D721Med (cell line): Measurements from ENCODE around the gene MCTP2.

ENCODE experiments used
- DNase-seq: peaks from one replicate; pipeline ENCODE4 v3.0.0; 2011; ENCODE audit warnings: low spot score; ENCODE audit not compliant: insufficient read length
- FAIRE-seq: peaks from 2 replicates; lab custom pipeline; 2011; peaks lifted over from hg19 to GRCh38; lab: Jason Lieb, UNC
- TF ChIP-seq, protein P1 (sequence below): IDR thresholded peaks from 2 replicates; pipeline ENCODE4 v1.5.1; 2012; ENCODE audit warnings: mild to moderate bottlenecking, control low read depth; ENCODE audit not compliant: insufficient read depth; ENCODE audit errors: missing control alignments

MCTP2 gene

DNA sequence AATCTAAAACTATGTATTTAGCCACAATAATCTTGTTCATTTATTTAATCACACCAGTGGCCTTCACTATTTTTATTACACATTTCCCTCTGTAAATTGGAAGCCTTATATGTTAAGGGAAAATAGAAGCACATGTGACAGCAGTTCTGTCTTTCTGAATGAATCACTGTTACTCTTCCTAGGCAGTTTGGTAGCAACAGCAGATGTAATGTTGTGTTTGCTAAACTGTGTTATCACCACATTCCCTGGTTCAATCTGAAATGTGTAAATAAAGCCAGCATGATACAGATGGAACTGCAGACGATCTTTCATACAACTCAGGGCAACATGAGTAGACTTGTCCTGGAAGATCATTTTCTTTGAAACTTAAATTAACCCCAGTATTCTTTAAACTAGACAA is 220.1 kb downstream of the MCTP2 start:
- TF ChIP-seq, protein P1, sequence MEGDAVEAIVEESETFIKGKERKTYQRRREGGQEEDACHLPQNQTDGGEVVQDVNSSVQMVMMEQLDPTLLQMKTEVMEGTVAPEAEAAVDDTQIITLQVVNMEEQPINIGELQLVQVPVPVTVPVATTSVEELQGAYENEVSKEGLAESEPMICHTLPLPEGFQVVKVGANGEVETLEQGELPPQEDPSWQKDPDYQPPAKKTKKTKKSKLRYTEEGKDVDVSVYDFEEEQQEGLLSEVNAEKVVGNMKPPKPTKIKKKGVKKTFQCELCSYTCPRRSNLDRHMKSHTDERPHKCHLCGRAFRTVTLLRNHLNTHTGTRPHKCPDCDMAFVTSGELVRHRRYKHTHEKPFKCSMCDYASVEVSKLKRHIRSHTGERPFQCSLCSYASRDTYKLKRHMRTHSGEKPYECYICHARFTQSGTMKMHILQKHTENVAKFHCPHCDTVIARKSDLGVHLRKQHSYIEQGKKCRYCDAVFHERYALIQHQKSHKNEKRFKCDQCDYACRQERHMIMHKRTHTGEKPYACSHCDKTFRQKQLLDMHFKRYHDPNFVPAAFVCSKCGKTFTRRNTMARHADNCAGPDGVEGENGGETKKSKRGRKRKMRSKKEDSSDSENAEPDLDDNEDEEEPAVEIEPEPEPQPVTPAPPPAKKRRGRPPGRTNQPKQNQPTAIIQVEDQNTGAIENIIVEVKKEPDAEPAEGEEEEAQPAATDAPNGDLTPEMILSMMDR: no peak
- FAIRE-seq (no peak), DNase-seq (no peak)

DNA sequence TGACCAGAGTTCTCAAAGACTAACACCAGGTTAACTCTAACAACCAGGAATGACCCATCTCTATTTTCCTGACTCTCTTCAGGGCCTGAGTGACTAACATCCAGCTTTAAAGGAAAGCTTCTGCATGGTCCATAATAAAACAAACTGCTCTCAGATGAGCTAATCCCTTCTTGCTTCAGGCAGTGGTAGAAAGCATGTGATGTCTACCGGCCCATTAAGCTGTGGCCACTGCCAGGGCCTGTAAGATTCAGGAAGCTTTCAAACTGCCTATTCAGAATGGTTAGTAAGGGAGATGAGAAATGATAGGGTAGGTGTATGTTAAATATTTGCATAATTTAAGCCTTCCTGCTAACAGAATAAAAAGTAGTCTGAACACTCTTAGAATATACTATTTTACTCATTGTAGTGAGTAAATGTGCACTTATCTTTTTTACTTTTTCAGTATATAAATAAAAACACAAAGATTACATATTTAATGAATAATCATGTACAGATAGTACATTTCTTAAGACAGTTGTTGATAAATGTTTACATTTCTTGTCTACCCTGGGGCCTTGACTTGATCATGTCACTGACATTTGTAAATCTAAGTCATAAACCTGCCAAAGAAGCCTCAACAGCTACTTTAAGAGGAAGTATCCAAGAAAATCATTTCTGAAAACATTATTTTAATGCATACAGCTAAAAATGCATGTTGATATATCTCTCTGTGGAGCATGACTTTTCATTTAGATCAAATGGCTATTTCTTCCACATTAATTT is 222.0 kb downstream of the MCTP2 start:
- TF ChIP-seq, protein P1: no peak
- DNase-seq (no peak), FAIRE-seq (no peak)

DNA sequence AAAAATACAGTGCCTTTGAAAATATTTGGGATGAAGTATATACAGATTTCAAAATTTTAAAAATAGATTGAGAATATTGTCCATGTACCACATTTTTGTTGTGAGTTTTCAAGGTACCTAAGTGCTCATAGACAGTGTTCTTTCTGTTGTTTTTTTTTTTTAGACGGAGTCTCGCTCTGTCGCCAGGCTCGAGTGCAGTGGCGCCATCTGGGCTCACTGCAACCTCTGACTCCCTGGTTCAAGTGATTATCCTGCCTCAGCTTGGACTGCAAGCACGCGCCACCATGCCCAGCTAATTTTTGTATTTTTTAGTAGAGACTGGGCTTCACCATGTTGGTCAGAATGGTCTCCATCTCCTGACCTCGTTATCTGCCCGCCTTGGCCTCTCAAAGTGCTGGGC is 223.9 kb downstream of the MCTP2 start:
- no peak for FAIRE-seq

DNA sequence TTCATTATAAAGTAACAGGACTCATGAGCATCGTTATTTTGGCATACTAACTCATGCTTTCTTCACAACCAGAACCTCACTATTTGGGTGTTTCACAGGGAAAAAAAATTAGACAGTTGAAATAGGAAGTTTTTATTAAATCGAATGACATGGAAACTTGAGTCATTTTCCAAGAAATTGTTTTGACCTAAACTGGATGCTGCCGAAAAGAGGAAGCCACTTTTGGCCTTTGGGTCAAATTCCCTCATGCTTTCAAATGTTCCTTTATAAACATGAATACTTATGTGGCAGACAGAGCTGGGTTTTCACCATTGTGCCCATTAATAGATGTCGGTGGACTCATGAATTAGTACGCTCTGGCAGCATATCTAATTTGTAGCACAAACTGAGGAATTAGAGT is 224.9 kb downstream of the MCTP2 start:
- no peak for DNase-seq
- TF ChIP-seq, protein P1: no peak
- no peak for FAIRE-seq

More for the DNA sequence above, 223.9 kb downstream of the MCTP2 start:
- DNase-seq: no peak
- TF ChIP-seq, protein P1: no peak

DNA sequence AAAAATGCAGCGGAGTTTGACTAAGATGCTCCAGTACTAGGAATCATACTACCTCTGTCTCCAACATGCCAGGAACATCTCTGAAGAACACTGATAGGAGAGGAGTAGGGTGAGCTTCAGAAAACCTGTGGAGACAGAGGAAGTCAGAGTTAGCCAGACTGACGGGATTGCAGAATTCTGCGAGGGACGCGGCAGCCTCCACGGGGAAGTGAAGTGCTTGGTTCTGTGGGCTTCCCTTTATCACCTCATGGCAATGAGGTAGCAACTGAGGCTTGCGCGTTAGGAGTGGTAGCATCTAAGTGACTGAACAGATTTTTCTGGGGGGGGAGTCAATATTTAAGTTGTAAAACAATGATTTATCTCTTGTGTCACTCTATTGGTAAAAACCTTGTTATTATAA is 226.3 kb downstream of the MCTP2 start:
- FAIRE-seq: no peak
- TF ChIP-seq, protein P1: no peak
- no peak for DNase-seq

DNA sequence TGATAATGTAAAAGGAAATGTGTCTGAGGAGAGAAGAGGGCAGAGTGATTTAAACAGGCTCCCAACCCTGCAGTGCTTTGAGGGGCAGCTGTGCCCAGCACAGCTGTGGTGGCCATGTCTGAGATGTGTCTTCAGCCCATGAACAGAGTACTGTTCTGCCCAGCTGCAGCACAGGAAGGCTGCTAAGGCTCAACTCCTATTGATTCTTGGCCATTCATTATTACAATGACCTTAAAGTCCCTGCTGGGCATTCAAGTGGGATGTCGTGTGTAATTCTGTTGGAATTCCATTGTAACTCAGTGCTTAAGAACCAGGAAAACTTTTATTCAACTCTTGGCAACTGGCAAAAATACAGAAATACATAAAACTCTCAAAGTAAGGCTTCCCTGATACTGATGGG is 229.3 kb downstream of the MCTP2 start:
- DNase-seq: no peak
- FAIRE-seq: no peak
- TF ChIP-seq, protein P1: no peak

DNA sequence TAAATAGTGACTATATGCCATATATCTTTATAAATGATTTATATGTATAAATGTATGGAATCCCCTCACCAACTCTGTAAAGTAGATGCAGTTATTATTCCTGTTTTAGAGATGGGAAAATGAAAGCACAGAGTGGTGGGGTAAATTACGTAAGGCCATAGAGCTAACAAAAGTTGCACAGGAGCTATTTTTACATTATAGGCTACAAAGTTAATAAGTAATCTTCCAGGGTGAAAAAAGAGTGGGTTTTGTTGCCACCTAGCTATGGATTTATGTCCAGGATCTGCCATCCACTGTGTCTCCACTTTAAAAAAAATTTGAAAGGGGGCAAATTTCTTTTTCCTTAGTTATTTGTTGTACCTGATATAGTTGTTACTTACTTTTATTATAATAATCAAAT is 235.7 kb downstream of the MCTP2 start:
- FAIRE-seq (no peak), DNase-seq (no peak)
- TF ChIP-seq, protein P1: no peak
